ENCODE measurements around the gene CNPPD1.
A peak's percentile ranks its signal among the peaks of the same experiment; 100 is the strongest.

The CNPPD1 gene

DNA sequence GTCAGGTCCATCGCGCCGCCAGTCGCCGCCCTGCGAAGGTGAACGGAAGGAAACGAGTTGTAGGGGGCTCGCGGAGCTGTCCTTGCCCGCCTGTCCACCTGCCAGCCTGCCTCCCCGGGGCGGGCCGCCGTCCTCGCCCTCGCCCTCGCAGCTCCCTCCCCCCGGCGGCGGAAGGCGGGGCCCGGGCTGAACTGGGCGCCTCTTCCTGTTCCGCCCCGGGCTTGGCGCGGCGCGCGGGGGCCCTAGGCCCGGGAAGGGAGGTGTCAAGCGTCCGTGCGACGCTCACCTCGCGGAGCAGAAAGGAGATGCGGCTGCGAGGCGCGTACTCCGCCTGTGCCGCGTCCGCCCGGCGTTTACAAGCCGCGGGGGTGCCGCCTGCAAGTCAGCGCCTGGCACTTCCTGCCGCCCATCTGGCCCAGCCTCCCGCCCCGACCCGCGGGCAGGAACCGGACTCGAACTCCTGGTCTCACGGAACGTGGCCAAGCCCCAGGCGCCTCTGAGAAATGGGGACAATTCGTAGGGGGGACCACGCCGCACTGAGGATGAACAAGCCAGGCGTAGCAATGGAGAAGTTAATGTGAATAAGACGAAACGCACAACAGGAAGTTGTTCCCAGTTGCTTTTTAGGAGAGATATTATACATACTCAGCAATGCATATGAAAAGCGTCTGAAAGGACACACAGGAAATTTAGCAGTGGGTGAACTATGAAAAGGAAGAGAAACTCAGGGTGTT lies at the start of gene CNPPD1:
CNPPD1 (minus strand) TSS at position 108 of the 734 bp plus-strand sequence; CDS start at position 11, 97 bp downstream.
- Histone ChIP-seq H3K36me3 (ENCODE audit: control insufficient read depth, insufficient read depth, low read length) (peaks cover 44% of the 10 kb centered on the region), H3K4me1 (ENCODE audit: control insufficient read depth, insufficient read depth, low read length) (peaks cover 12% of the 10 kb centered on the region), H3K27me3 (ENCODE audit: control insufficient read depth, insufficient read depth, low read length) (no peaks in the 10 kb centered on the region), H3K27ac (ENCODE audit: low read depth, low read length) (peak within 1 kb of the TSS; percentile 66; the same call in 1 of the 2 replicates), H3K4me3 (ENCODE audit: low read depth, low read length) (peak within 1 kb of the TSS; percentile 98), H3K9ac (ENCODE audit: low read length) (peak within 1 kb of the TSS; percentile 81), H3K9me3 (ENCODE audit: control insufficient read depth, insufficient read depth, low read depth, low read length) (no peaks in the 10 kb centered on the region)

DNA sequence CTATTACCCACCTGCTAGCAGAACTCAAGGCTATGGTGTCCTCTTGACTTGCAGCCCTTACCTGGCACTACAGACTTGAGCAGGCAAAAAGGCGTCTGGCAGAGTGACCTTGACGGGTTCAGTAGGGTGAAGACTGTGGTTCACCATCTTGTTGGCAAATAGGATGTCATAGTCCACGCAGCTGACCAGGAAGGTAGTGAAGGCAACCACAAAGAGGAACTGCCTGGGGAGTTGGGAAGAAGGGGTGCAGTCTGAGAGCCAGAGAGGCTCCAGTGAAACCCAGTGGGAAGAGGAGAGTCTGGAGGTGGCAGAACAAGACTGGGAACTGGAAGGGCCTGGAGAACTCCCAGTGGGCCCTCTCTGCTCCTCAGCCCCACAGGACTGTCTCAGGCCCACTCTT lies 48.6 kb upstream of the CNPPD1 start:
- peaks cover 61% of the 10 kb centered on the region for H3K36me3 ChIP-seq (ENCODE audit: control insufficient read depth, insufficient read depth, low read length)
- H3K27ac ChIP-seq (ENCODE audit: low read depth, low read length), result no peak overlapping the region

DNA sequence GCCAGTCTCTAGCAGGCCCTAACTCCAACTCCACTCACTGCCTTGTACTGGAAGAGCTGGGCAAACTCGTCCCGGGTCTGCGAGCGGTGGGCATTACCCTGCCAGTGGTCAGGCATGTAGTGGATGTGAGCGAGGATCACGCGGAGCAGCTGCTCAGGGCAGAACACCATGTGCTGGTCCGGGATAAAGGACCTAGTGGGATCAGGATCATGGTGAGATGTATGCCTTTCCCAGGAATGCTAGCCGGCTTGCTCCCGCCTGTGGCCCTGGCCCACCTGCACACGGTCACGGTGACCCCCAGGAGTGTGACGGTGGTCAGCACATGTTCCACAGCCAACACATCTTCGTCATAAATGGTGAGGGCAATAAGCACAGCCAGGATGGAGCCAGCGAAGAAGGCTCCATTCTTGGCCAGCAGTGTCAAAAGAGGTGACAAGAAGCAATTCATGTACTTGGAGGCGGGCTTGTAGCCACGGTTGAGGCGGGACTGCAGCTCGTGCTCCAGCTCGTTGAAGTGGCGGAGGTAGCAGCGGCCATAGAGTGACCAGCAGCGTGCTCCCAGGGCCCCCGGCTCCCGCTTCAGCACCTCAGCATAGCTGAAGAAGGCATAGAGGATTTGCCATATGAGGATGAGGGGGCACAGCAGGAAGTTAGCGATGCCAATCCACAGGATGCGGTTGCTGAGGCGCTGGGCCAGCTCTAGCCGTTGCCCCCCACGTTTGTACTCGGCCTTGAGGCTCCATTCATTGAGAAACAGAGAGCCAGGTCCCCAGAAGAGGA lies 47.3 kb upstream of the CNPPD1 start:
- Histone ChIP-seq H3K27ac (ENCODE audit: low read depth, low read length) (no peak overlapping the region), H3K4me1 (ENCODE audit: control insufficient read depth, insufficient read depth, low read length) (peaks cover 13% of the 10 kb centered on the region; the same call in 1 of the 2 replicates), H3K4me3 (ENCODE audit: low read depth, low read length) (no peak overlapping the region), H3K27me3 (ENCODE audit: control insufficient read depth, insufficient read depth, low read length) (no peaks in the 10 kb centered on the region), H3K9ac (ENCODE audit: low read length) (no peak overlapping the region), H3K36me3 (ENCODE audit: control insufficient read depth, insufficient read depth, low read length) (peaks cover 64% of the 10 kb centered on the region), H3K9me3 (ENCODE audit: control insufficient read depth, insufficient read depth, low read depth, low read length) (no peaks in the 10 kb centered on the region)

More for the DNA sequence above, 48.6 kb upstream of the CNPPD1 start:
- Histone ChIP-seq H3K4me1 (ENCODE audit: control insufficient read depth, insufficient read depth, low read length) (peaks cover 8% of the 10 kb centered on the region; the same call in 1 of the 2 replicates), H3K27me3 (ENCODE audit: control insufficient read depth, insufficient read depth, low read length) (no peaks in the 10 kb centered on the region), H3K9me3 (ENCODE audit: control insufficient read depth, insufficient read depth, low read depth, low read length) (no peaks in the 10 kb centered on the region), H3K4me3 (ENCODE audit: low read depth, low read length) (no peak overlapping the region), H3K9ac (ENCODE audit: low read length) (no peak overlapping the region)

DNA sequence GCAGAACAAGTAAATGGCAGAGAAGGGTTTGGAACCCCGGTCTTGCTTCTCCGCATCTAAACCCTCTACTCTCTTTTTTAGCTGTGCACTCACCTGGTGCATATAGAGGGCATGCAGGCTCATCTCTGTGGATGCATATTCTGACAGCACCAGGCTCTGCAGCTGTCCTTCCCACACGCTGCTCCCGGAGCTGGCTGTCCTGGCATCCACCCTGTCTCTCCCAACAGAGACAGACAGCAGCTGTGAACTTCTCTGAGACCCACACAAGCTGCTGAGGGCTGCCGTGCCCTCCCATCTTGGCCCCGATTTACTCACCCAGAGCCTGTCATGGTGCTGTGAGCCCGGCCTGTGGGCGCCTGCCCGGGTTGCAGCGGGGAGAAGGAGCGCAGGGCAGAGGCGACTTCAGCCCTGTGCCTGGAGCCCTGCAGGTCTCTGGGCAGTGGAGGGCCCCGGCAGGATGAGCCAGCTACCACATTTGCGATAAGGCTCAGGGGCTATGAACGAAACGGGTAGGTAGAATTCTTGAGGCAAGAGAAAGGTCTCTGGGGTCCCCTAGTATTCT lies 45.3 kb upstream of the CNPPD1 start:
- Histone ChIP-seq H3K36me3 (ENCODE audit: control insufficient read depth, insufficient read depth, low read length) (peaks cover 64% of the 10 kb centered on the region), H3K9me3 (ENCODE audit: control insufficient read depth, insufficient read depth, low read depth, low read length) (no peaks in the 10 kb centered on the region), H3K4me3 (ENCODE audit: low read depth, low read length) (no peak overlapping the region), H3K27me3 (ENCODE audit: control insufficient read depth, insufficient read depth, low read length) (no peaks in the 10 kb centered on the region), H3K27ac (ENCODE audit: low read depth, low read length) (no peak overlapping the region), H3K4me1 (ENCODE audit: control insufficient read depth, insufficient read depth, low read length) (peaks cover 10% of the 10 kb centered on the region; the same call in 1 of the 2 replicates), H3K9ac (ENCODE audit: low read length) (no peak overlapping the region)

DNA sequence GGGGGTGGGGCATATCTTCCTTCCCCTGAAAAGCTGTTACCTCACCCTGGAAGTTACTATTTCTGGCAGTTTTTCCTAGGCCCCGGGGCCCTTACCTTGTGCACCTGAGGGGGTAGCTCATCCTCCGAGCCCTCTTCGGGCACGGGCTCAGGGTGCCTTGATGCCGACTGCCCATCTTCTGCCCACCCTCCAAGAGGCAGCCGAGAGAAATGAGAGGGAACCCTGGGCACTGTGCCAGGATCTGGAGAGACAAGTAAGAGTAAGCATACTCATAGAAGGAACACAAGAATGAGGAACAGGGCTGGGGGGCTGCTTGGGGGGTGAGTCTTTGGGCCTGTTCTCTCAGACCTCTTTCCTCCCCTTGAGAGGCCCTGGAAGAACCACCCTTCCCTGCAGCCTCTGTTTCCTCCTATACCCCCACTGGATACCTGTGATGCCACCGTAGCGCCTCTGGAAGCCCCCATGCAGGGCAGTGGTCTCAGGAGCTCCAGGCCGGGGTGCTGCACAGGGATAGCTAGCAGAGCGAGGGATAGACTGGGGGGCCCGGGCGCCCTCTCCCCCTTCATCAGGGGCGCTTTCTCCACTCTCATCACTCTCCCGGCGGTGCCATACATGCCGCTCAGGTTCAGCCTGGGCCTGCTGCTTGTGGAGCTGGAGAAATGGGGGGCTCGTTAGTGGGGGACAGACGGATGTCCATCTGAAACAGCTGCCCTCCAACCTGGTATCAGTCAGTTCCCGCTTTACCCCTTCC lies 44.1 kb upstream of the CNPPD1 start:
- Histone ChIP-seq H3K9ac (ENCODE audit: low read length) (no peak overlapping the region), H3K9me3 (ENCODE audit: control insufficient read depth, insufficient read depth, low read depth, low read length) (no peaks in the 10 kb centered on the region), H3K4me3 (ENCODE audit: low read depth, low read length) (no peak overlapping the region), H3K4me1 (ENCODE audit: control insufficient read depth, insufficient read depth, low read length) (peaks cover 18% of the 10 kb centered on the region), H3K27ac (ENCODE audit: low read depth, low read length) (no peak overlapping the region), H3K36me3 (ENCODE audit: control insufficient read depth, insufficient read depth, low read length) (peaks cover 59% of the 10 kb centered on the region), H3K27me3 (ENCODE audit: control insufficient read depth, insufficient read depth, low read length) (no peaks in the 10 kb centered on the region)

DNA sequence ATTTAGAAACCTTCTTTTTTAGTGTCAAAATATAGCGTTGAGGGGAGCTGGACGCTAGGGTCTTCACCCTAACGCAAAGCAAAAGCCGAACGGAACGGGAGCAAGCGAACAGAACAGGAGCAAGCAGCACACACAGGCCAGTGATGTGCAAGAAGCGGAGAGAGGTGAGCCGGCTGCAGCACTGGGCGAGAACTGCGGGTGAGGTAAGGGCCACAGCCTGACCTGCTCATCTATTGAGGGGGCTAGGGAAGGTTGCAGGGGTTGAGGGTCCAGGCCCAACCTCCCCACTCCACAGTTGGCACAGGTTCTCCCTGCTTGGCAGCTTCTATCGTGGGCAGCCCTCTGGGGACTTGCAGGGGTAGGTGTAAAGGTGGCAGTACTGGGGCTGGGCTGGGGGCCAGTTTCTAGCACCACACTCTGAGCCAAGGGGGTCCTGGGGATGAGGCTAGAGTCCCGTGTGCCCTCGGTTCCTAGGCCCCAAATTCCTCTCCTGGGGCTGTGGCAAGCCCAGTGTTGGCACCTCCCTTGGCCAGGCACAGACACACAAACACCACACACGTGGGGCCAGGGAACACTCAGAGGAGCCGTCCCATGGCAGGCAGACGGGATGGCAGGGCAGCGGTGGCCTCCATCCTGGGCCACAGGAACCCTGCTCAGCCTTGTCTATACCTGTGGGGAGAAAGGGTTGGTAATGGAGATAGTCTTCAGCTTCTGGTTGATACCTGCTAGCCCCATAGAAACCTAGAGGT lies 43.2 kb upstream of the CNPPD1 start:
- Histone ChIP-seq H3K27ac (ENCODE audit: low read depth, low read length) (no peak overlapping the region), H3K4me1 (ENCODE audit: control insufficient read depth, insufficient read depth, low read length) (peaks cover 18% of the 10 kb centered on the region), H3K4me3 (ENCODE audit: low read depth, low read length) (no peak overlapping the region), H3K9ac (ENCODE audit: low read length) (peak overlapping the region; percentile 86), H3K9me3 (ENCODE audit: control insufficient read depth, insufficient read depth, low read depth, low read length) (no peaks in the 10 kb centered on the region), H3K36me3 (ENCODE audit: control insufficient read depth, insufficient read depth, low read length) (peaks cover 59% of the 10 kb centered on the region), H3K27me3 (ENCODE audit: control insufficient read depth, insufficient read depth, low read length) (no peaks in the 10 kb centered on the region)

GRCh38 chr2:219218732-219219701 lies 42.3 kb upstream of the CNPPD1 start, which contains the start of gene ABCB6:
Gene ABCB6 (minus strand): TSS chr2:219218958. CDS start chr2:219218673, 285 bp downstream.
- Histone ChIP-seq H3K27me3 (ENCODE audit: control insufficient read depth, insufficient read depth, low read length) (no peaks in the 10 kb centered on the region), H3K9ac (ENCODE audit: low read length) (peak within 1 kb of the TSS; percentile 86), H3K4me1 (ENCODE audit: control insufficient read depth, insufficient read depth, low read length) (peaks cover 18% of the 10 kb centered on the region), H3K9me3 (ENCODE audit: control insufficient read depth, insufficient read depth, low read depth, low read length) (no peaks in the 10 kb centered on the region), H3K36me3 (ENCODE audit: control insufficient read depth, insufficient read depth, low read length) (peaks cover 59% of the 10 kb centered on the region), H3K27ac (ENCODE audit: low read depth, low read length) (peak within 1 kb of the TSS; percentile 75; the same call in 1 of the 2 replicates), H3K4me3 (ENCODE audit: low read depth, low read length) (peak within 1 kb of the TSS; percentile 73)

- peaks cover 18% of the 10 kb centered on the region for H3K4me1 ChIP-seq (ENCODE audit: control insufficient read depth, insufficient read depth, low read length)
- peak overlapping the region; percentile 75; the same call in 1 of the 2 replicates for H3K27ac ChIP-seq (ENCODE audit: low read depth, low read length)
- peaks cover 59% of the 10 kb centered on the region for H3K36me3 ChIP-seq (ENCODE audit: control insufficient read depth, insufficient read depth, low read length)
- no peaks in the 10 kb centered on the region for H3K9me3 ChIP-seq (ENCODE audit: control insufficient read depth, insufficient read depth, low read depth, low read length)
- peak overlapping the region; percentile 73 for H3K4me3 ChIP-seq (ENCODE audit: low read depth, low read length)
- H3K27me3 ChIP-seq (ENCODE audit: control insufficient read depth, insufficient read depth, low read length), result no peaks in the 10 kb centered on the region
- H3K9ac ChIP-seq (ENCODE audit: low read length), result peak overlapping the region; percentile 86
Observed at GRCh38 chr2:219218217-219218731, 41.5 kb upstream of the CNPPD1 start.

DNA sequence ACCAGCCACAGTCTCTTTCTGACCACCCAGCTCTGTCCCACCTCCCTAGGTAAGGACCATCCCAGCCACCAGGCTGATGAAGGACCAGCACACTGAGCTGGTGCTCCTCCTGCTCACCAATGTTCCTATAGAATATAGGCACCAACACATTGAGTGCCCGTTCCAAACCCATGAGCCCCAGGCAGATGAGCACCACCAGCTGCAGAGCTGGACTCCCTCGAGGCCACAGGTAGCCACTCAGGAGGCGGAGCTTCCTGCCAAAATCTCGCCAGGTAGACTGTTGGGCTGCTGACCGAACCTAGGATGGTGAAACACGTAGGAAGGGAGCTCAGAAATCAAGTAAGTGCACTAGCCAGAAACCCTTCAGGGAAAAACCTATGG lies 39.8 kb upstream of the CNPPD1 start:
- Histone ChIP-seq H3K9me3 (ENCODE audit: control insufficient read depth, insufficient read depth, low read depth, low read length) (no peaks in the 10 kb centered on the region), H3K27ac (ENCODE audit: low read depth, low read length) (no peak overlapping the region), H3K27me3 (ENCODE audit: control insufficient read depth, insufficient read depth, low read length) (no peaks in the 10 kb centered on the region), H3K4me1 (ENCODE audit: control insufficient read depth, insufficient read depth, low read length) (peaks cover 18% of the 10 kb centered on the region), H3K36me3 (ENCODE audit: control insufficient read depth, insufficient read depth, low read length) (peaks cover 57% of the 10 kb centered on the region), H3K9ac (ENCODE audit: low read length) (no peak overlapping the region), H3K4me3 (ENCODE audit: low read depth, low read length) (no peak overlapping the region)

Data from HUES6 (cell line).